Astrocyte (in vitro differentiated cells and primary cell): ENCODE measurements around the gene COL6A6. TPM values are rescaled to one million over a fixed set of nuclear protein-coding genes. Genes with fewer than 3 reads are reported as not detected.

Source experiments
- DNase-seq: peaks from one replicate; pipeline ENCODE4 v3.0.0-alpha.2; 2010; ENCODE audit warnings: low read depth
- FAIRE-seq: peaks from 2 replicates; lab custom pipeline; 2011; peaks lifted over from hg19 to GRCh38; lab: Jason Lieb, UNC
- H2AFZ ChIP-seq: 2 replicates; pipeline ENCODE4 v1.6.0; 2012; ENCODE audit warnings: low read depth, low read length, inconsistent platforms
- H3K27ac ChIP-seq: 2 replicates; pipeline ENCODE4 v1.5.1; 2011; ENCODE audit warnings: low read depth, low read length, inconsistent platforms
- H3K27me3 ChIP-seq: 2 replicates; pipeline ENCODE4 v1.6.0; 2011; ENCODE audit warnings: low read length, inconsistent platforms; ENCODE audit not compliant: insufficient read depth
- H3K36me3 ChIP-seq: 2 replicates; pipeline ENCODE4 v1.5.1; 2011; ENCODE audit warnings: low read length, inconsistent platforms; ENCODE audit not compliant: insufficient read depth
- H3K4me1 ChIP-seq: 2 replicates; pipeline ENCODE4 v1.5.1; 2011; ENCODE audit warnings: low read length, inconsistent platforms; ENCODE audit not compliant: insufficient read depth
- H3K4me2 ChIP-seq: 2 replicates; pipeline ENCODE4 v1.6.0; 2012; ENCODE audit warnings: low read length, inconsistent platforms
- H3K4me3 ChIP-seq: 2 replicates; pipeline ENCODE4 v1.5.1; 2011; ENCODE audit warnings: low read depth, mild to moderate bottlenecking, low read length, inconsistent platforms; ENCODE audit not compliant: insufficient read depth
- H3K79me2 ChIP-seq: 2 replicates; pipeline ENCODE4 v1.6.0; 2012; ENCODE audit warnings: mild to moderate bottlenecking, low read length, inconsistent platforms; ENCODE audit not compliant: insufficient read depth
- H3K9ac ChIP-seq: 2 replicates; pipeline ENCODE4 v1.6.0; 2012; ENCODE audit warnings: mild to moderate bottlenecking, low read length, inconsistent platforms
- H3K9me3 ChIP-seq: 2 replicates; pipeline ENCODE4 v1.5.1; 2012; ENCODE audit warnings: low read depth, mild to moderate bottlenecking, low read length, inconsistent platforms; ENCODE audit not compliant: insufficient read depth
- H4K20me1 ChIP-seq: 2 replicates; pipeline ENCODE4 v1.6.0; 2012; ENCODE audit warnings: low read length, inconsistent platforms; ENCODE audit not compliant: insufficient read depth
- H3K27ac Mint-ChIP-seq: one replicate; pipeline ENCODE4 v1.8.0; 2021; ENCODE audit warnings: mild to moderate bottlenecking, mixed read lengths; ENCODE audit not compliant: unreplicated experiment
- H3K27me3 Mint-ChIP-seq: one replicate; pipeline ENCODE4 v1.8.0; 2021; ENCODE audit warnings: low read depth, mixed read lengths; ENCODE audit not compliant: unreplicated experiment
- H3K36me3 Mint-ChIP-seq: one replicate; pipeline ENCODE4 v1.8.0; 2021; ENCODE audit warnings: low read depth, mixed read lengths; ENCODE audit not compliant: unreplicated experiment
- H3K4me1 Mint-ChIP-seq: one replicate; pipeline ENCODE4 v1.8.0; 2021; ENCODE audit warnings: low read depth, mixed read lengths; ENCODE audit not compliant: unreplicated experiment
- H3K4me3 Mint-ChIP-seq: one replicate; pipeline ENCODE4 v1.8.0; 2021; ENCODE audit warnings: mild to moderate bottlenecking, moderate library complexity, mixed read lengths; ENCODE audit not compliant: unreplicated experiment
- H3K9me3 Mint-ChIP-seq: one replicate; pipeline ENCODE4 v1.8.0; 2021; ENCODE audit warnings: mild to moderate bottlenecking, mixed read lengths; ENCODE audit not compliant: unreplicated experiment
- EZH2 ChIP-seq: IDR thresholded peaks from 2 replicates; pipeline ENCODE4 v1.6.1; 2012; ENCODE audit warnings: mild to moderate bottlenecking, low read length, inconsistent platforms; ENCODE audit not compliant: insufficient read depth
- total RNA-seq: library from RNA; stranded (reverse); gene quantifications from 2 replicates; pipeline ENCODE4 v1.2.1, GENCODE V29; 2021
- TF ChIP-seq, protein P1 (sequence below): IDR thresholded peaks from 2 replicates; pipeline ENCODE4 v1.5.1; 2011; ENCODE audit warnings: low read depth, mild to moderate bottlenecking, inconsistent platforms, low read length, moderate library complexity; ENCODE audit not compliant: insufficient read depth

Gene COL6A6
- total RNA-seq, 1 donor from 2014 or later = 0.09 TPM

DNA sequence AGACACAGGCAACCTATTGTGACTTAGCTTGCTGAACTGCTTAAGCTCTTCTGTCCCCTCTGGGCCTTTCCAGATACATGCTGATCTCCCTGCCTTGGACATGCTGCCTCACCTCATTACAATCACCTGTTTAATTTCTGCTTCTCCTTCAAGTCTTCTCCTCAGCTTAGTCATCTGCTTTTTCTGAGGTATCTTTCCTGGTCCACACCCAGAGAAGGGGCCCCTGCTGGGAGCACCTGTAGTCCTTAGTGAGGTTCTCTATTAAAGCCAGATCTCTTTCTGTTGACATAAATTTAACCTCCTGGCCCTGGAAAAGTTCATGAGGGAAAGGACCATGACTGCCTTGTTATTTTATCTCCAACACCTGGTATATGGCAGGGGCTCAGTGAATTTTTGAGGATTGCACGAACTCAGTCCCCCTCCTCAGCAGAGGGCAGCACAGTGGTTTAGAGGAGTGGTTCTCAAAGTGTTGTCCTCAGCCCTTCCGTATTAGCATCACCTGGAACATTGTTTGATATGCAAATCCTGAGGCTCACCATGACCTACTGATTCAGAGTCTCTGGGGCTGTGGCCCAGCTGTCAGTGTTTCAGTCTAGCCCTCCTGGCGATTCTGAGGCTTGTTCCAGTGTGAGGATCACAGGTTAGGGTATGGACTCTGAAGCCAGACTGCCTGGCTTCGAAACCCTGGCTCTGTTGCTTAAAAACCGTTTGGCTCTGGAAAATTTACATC is 12.7 kb downstream of the COL6A6 start:
- Histone ChIP-seq H3K4me1 (no peaks in the 10 kb centered on the region), H3K79me2 (no peaks in the 10 kb centered on the region), H3K27ac (no peak overlapping the region), H3K4me2 (no peak overlapping the region), H3K9ac (no peak overlapping the region), H3K36me3 (no peaks in the 10 kb centered on the region), H3K4me3 (no peak overlapping the region), H3K9me3 (no peaks in the 10 kb centered on the region), H3K27me3 (no peaks in the 10 kb centered on the region), H2AFZ (no peak overlapping the region), H4K20me1 (no peaks in the 10 kb centered on the region)
- no peak for DNase-seq
- no peak overlapping the region for H3K27ac Mint-ChIP-seq
- H3K27me3 Mint-ChIP-seq = peaks cover 14% of the 10 kb centered on the region
- no peak for FAIRE-seq
- H3K9me3 Mint-ChIP-seq = peaks cover 2% of the 10 kb centered on the region
- no peaks in the 10 kb centered on the region for H3K4me1 Mint-ChIP-seq
- H3K36me3 Mint-ChIP-seq = no peaks in the 10 kb centered on the region
- no peak overlapping the region for H3K4me3 Mint-ChIP-seq
- no peak for TF ChIP-seq EZH2
- TF ChIP-seq, protein P1, sequence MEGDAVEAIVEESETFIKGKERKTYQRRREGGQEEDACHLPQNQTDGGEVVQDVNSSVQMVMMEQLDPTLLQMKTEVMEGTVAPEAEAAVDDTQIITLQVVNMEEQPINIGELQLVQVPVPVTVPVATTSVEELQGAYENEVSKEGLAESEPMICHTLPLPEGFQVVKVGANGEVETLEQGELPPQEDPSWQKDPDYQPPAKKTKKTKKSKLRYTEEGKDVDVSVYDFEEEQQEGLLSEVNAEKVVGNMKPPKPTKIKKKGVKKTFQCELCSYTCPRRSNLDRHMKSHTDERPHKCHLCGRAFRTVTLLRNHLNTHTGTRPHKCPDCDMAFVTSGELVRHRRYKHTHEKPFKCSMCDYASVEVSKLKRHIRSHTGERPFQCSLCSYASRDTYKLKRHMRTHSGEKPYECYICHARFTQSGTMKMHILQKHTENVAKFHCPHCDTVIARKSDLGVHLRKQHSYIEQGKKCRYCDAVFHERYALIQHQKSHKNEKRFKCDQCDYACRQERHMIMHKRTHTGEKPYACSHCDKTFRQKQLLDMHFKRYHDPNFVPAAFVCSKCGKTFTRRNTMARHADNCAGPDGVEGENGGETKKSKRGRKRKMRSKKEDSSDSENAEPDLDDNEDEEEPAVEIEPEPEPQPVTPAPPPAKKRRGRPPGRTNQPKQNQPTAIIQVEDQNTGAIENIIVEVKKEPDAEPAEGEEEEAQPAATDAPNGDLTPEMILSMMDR = no peak

DNA sequence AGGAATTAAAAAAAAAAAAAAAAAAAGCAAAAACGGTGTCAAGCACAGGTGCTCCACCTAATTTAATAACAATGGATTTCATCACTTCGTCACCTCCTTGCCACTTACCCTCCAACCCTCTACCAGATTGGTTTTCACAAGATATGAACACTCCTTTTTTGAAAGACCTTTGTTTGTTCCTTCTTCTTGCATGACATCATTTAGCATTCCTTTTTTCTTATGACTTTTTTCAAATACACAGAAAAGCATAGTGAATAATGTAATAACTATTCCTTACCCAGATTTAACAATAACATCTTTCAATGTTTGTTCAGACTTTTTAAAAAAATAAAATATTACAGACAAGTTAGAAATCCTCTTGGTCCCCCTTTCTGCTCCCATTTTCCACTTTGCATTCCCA is 16.3 kb downstream of the COL6A6 start:
- Mint-ChIP-seq H3K27ac (no peak overlapping the region), H3K9me3 (no peaks in the 10 kb centered on the region), H3K4me3 (no peak overlapping the region), H3K4me1 (no peaks in the 10 kb centered on the region), H3K36me3 (no peaks in the 10 kb centered on the region), H3K27me3 (no peaks in the 10 kb centered on the region)
- Histone ChIP-seq H3K36me3 (no peaks in the 10 kb centered on the region), H2AFZ (no peak overlapping the region), H3K4me3 (no peak overlapping the region), H3K27me3 (no peaks in the 10 kb centered on the region), H3K4me1 (no peaks in the 10 kb centered on the region), H3K79me2 (no peaks in the 10 kb centered on the region), H4K20me1 (no peaks in the 10 kb centered on the region), H3K4me2 (no peak overlapping the region), H3K27ac (no peak overlapping the region), H3K9ac (no peak overlapping the region), H3K9me3 (no peaks in the 10 kb centered on the region)
- no peak for FAIRE-seq
- no peak for DNase-seq
- TF ChIP-seq, protein P1 = no peak
- TF ChIP-seq EZH2 = no peak

DNA sequence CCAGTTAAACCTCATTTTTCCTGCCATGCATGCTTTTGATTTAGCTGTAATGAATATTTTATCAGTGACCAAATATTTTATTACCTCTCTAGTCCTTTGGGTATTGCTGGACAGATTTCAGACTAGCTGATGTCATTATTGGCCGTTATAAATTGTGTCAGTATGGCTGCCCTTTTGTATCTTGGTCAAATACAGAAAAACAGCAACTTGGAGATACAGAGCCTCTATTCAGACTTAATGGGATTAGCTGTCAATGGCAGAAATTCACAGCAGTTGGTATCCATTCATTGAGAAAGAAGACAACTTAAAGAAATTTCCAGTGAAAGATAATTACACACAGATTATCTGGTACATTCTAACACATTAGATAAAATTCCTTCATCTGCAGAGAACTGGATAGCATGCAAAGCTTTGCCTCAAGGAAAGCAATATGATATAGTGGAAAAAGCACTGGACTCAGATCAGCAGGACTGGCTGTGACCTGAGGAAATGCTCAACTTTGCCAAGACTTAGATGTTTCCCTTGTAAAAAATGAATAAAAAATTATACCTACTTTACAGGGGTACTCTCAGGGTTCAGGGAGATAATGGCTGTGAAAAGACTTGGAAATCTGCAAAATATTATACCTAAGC is 20.8 kb downstream of the COL6A6 start:
- no peak overlapping the region for H3K27ac Mint-ChIP-seq
- H3K4me1 Mint-ChIP-seq = no peaks in the 10 kb centered on the region
- H3K9ac ChIP-seq = no peak overlapping the region
- TF ChIP-seq EZH2 = no peak
- TF ChIP-seq, protein P1 = no peak
- H3K4me3 ChIP-seq = no peak overlapping the region
- H3K36me3 Mint-ChIP-seq = no peaks in the 10 kb centered on the region
- no peak overlapping the region for H2AFZ ChIP-seq
- H3K4me1 ChIP-seq = no peaks in the 10 kb centered on the region
- no peaks in the 10 kb centered on the region for H3K9me3 ChIP-seq
- no peaks in the 10 kb centered on the region for H3K27me3 Mint-ChIP-seq
- H3K36me3 ChIP-seq = no peaks in the 10 kb centered on the region
- no peaks in the 10 kb centered on the region for H3K9me3 Mint-ChIP-seq
- H3K27ac ChIP-seq = no peak overlapping the region
- no peak overlapping the region for H3K4me2 ChIP-seq
- H3K27me3 ChIP-seq = no peaks in the 10 kb centered on the region
- no peaks in the 10 kb centered on the region for H4K20me1 ChIP-seq
- no peak overlapping the region for H3K4me3 Mint-ChIP-seq
- DNase-seq (no peak), FAIRE-seq (no peak)
- H3K79me2 ChIP-seq = no peaks in the 10 kb centered on the region
